ENCODE measurements around the gene NOMO2.
"Not testable (repeated sequence)": the region's sequence is repeated elsewhere in the genome, so short reads cannot be mapped to it uniquely, and the experiment has no call there.

The NOMO2 gene

GRCh38 chr16:18575945-18576344 lies 14.0 kb upstream of the NOMO2 start:
- not testable (repeated sequence) for DNase-seq

- not testable (repeated sequence) for DNase-seq
Measured at GRCh38 chr16:18575298-18575917, 13.5 kb upstream of the NOMO2 start.

GRCh38 chr16:18573887-18574286 lies 12.0 kb upstream of the NOMO2 start:
- DNase-seq: not testable (repeated sequence)

- not testable (repeated sequence) for DNase-seq
Measured at GRCh38 chr16:18572973-18573372, 11.1 kb upstream of the NOMO2 start.

- DNase-seq: not testable (repeated sequence)
Measured at GRCh38 chr16:18571307-18571850, 9.5 kb upstream of the NOMO2 start.

GRCh38 chr16:18570529-18571306 lies 8.8 kb upstream of the NOMO2 start:
- not testable (repeated sequence) for DNase-seq

GRCh38 chr16:18560416-18561220 lies 1.3 kb downstream of the NOMO2 start:
- not testable (repeated sequence) for DNase-seq

GRCh38 chr16:18553671-18554070 lies 8.2 kb downstream of the NOMO2 start:
- DNase-seq: not testable (repeated sequence)

- DNase-seq: not testable (repeated sequence)
Measured at GRCh38 chr16:18547382-18547781, 14.5 kb downstream of the NOMO2 start.

GRCh38 chr16:18546853-18547252 lies 15.0 kb downstream of the NOMO2 start:
- not testable (repeated sequence) for DNase-seq

- DNase-seq: not testable (repeated sequence)
Measured at GRCh38 chr16:18544232-18545081, 17.4 kb downstream of the NOMO2 start.

GRCh38 chr16:18541912-18542311 lies 20.0 kb downstream of the NOMO2 start:
- not testable (repeated sequence) for DNase-seq

- DNase-seq: not testable (repeated sequence)
Measured at GRCh38 chr16:18537004-18537403, 24.9 kb downstream of the NOMO2 start.

- not testable (repeated sequence) for DNase-seq
Measured at GRCh38 chr16:18535519-18536168, 26.3 kb downstream of the NOMO2 start.

- DNase-seq: not testable (repeated sequence)
Measured at GRCh38 chr16:18534308-18534707, 27.6 kb downstream of the NOMO2 start.

- DNase-seq: not testable (repeated sequence)
Measured at GRCh38 chr16:18531323-18531722, 30.6 kb downstream of the NOMO2 start.

- DNase-seq: not testable (repeated sequence)
Measured at GRCh38 chr16:18530329-18530728, 31.6 kb downstream of the NOMO2 start.

GRCh38 chr16:18526547-18526946 lies 35.4 kb downstream of the NOMO2 start:
- DNase-seq: not testable (repeated sequence)

GRCh38 chr16:18525882-18526482 lies 35.9 kb downstream of the NOMO2 start:
- not testable (repeated sequence) for DNase-seq

GRCh38 chr16:18522637-18523036 lies 39.3 kb downstream of the NOMO2 start:
- not testable (repeated sequence) for DNase-seq

Measured in DMS79 (cell line).